Putamen (tissue), 1 donor: ENCODE results near the gene CDC5L.
"Not testable (repeated sequence)": the region's sequence is repeated elsewhere in the genome, so short reads cannot be mapped to it uniquely, and the experiment has no call there.

Source experiments
- DNase-seq: peaks from one replicate; pipeline ENCODE4 v3.0.0-alpha.2; 2016; ENCODE audit warnings: low spot score

CDC5L gene

DNA sequence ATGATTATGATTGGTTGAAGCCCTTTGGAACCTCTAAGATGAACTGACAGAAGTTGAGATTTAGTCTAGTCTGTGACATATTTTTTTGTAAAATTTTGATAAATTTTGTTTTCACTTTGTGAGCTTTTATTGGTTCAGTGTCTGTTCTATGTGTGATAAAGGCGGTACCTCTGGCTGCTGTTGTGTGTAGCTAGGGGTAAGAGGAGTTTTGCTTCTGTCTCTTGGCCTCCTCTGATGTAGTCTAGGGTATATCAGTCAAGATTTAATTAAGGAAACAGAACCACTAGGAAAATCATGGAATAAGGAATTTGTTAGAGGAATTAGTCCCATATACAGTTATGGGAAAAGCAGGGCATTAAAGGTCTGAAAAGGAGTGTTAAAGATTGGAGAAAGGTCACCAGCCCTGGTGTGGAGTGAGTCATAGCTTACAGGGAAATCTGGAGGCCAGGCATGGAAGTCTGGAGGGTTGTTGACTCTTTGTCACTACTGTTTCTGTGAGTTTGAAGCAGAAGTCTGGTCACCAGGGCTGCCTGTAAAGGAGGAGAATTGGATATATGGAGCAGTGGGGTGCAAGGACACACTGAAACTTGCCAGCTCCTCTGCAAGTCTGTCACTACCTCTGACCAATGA lies 28.5 kb downstream of the CDC5L start:
- no peak for DNase-seq

DNA sequence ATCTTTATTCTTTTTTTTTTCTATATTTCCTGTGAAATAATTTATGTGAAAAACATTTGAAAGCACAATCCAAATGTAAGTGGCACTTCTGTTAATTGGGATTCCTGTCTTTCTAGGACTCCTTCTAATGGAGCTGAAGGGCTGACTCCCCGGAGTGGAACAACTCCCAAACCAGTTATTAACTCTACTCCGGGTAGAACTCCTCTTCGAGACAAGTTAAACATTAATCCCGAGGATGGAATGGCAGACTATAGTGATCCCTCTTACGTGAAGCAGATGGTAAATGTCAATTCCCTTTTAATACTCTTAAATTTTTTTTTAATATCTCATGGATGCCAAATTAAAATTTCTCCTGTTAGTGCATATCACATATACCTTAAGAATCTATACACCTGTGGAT lies 35.0 kb downstream of the CDC5L start:
- DNase-seq = no peak

DNA sequence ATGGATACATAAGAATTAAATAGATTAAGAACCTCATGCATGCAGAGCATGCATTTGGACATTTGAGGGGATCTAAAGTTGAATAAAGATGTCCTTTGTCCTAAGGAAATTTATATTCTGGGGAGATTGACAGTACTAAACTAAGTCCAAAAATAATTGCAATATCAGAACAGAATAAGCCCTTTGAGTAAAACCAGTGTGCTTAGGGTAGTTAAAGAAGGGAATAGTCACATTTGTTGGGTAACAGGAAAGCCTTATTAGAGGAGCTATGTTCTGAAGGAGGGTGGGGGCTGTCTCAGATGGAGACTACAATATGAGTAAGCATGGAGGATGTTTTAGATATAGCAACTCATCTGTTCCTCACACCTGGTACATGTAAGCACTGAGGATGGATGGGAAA lies 35.8 kb downstream of the CDC5L start:
- DNase-seq = no peak

DNA sequence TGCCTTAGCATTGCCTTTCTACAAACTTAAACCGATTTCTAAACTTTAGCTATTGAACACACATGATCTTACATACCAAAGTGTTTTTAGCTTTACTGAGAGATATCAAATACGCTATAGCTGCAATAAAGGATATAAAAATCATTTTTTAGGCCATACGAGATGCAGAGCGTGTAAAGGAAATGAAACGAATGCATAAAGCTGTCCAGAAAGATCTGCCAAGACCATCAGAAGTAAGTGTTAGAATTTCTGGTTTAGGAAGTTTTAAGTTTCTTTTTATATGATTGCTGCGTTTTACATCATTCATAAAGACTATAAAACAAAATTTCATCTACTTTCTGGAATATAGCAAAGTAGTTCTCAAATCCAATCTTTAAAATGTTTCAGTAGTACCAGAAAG lies 38.4 kb downstream of the CDC5L start:
- DNase-seq = no peak

DNA sequence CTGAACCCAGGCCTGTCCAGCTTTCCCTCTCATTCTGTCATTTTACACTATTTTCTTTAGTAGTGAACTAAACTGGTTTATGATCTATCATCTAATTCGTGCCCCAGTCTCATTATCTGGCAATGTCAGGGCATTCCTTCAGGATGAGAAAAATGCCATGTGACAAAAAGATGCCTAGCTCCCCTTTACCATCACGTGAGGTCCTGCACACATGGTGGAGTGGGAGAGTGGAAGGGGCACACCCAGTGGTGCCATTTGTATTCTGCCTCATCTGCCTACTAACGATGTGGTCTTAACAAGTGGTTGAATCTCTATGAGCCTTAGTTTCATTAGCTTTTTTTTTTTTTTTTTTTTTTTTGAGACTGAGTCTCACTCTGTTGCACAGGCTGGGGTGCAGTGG lies 41.2 kb downstream of the CDC5L start:
- DNase-seq = no peak

DNA sequence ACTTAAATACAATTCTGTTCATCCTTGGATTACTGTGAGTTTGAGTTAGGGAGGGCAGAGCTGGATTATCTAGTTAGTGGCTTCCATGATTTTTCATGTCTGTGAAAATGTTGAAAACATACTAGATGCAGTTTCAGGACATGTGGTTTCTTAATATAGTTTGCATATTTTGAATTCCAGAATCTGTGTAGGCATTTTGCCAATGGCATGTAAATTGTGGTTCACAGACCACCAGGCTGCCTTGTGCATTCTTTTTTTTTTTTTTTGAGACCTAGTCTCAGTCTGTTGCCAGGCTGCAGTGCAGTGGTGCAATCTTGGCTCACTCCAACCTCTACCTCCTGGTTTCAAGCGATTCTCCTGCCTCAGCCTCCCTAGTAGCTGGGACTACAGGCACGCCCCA lies 42.8 kb downstream of the CDC5L start:
- no peak for DNase-seq

DNA sequence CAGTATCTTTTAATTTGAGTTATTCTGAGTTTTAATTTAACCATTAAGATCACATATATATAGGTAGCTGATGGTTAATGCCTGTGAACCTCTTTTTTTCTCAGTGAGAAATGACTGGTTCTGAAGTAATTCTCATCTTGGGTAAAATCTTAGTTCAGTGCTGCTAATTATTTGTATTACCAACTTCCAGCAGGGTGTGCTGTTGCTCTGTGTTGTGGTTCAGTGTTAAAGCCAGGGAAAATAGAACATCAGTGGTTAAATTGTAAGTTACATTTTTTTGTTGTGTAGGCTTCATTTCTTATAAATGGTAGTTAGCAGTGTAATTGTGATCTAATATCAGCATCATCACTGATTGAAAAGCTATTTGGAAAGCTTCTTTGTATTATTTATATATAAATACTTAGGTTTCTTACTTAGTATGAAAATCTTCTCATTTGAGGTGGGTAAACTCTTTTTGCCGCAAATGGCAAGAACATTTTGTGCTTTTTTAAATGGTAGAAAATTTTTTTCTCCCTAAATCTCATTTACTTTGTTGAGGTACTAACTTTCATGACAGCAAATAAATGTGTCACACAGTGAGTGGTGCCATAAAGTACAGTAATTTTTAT lies 43.7 kb downstream of the CDC5L start:
- peak; percentile 38 for DNase-seq

DNA sequence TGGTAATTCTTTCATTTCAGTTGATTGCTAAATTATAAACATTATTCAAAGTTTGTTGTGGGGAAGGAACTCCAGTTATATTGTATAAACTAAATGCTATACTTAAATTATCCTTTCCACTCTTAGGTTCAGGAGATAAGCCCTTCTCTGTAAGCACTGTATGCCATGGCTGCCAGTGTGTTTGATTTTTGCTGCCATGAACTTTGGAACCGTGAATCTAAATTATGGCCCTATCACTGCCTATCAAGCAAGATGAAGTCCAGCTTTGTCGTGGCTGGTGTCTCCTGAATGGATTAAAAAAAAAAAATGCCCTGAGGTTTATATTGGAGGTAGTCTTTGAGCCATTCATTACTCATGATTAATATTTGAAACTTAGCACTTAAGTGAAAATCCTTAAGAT lies 44.7 kb downstream of the CDC5L start:
- no peak for DNase-seq

DNA sequence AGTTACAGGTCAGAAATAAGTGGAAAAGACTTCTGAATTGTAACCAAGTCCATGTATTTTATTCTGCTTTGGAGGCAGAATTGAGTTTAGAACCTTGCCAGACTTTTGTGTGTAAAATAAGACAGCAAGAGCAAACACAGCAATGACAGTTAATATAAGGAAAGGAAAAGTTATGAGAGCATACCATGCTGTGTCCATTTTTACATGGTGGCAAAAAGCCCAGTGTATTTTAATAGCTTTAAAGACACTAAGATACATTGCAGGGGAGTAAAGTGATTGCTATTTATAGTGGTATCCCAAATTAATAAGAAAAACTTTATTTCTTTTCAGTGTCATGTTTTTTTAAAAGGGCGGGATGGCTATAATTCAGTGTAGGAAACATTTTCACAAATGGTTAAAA lies 45.2 kb downstream of the CDC5L start:
- no peak for DNase-seq

DNA sequence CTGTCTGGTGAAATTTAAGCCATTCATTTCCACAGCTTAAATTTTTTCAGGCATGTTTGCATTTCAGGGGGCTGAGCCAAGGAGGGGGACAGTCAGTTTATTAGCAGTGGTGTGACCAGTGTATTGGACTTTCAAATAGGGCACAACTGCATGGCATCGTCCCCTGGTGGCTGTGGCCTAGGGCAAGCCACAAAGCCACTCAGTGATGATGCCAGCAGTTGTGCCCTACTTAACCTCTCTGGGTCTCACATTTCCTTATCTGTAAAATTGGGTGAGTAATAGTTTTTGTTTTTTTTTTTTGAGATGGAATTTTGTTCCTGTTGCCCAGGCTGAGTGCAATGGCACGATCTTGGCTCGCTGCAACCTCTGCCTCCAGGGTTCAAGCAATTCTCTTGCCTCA lies 48.0 kb downstream of the CDC5L start:
- no peak for DNase-seq

DNA sequence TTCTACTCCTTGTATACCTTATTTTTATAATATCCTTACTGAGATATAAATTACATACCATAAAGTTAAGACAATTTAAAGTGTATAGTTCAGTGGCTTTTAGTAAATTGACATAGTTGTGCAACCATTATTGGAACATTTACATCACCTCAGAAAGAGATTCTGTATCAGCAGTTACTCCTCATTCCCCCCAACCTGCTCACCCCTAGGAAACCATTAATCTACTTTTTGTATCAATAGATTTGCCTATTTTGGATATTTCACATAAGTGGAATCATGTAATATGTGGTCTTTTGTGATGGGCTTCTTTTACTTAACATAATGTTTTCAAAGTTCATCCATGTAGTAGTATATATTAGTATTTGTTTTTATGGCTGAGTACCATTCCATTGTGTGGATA lies 51.3 kb downstream of the CDC5L start:
- DNase-seq = no peak

DNA sequence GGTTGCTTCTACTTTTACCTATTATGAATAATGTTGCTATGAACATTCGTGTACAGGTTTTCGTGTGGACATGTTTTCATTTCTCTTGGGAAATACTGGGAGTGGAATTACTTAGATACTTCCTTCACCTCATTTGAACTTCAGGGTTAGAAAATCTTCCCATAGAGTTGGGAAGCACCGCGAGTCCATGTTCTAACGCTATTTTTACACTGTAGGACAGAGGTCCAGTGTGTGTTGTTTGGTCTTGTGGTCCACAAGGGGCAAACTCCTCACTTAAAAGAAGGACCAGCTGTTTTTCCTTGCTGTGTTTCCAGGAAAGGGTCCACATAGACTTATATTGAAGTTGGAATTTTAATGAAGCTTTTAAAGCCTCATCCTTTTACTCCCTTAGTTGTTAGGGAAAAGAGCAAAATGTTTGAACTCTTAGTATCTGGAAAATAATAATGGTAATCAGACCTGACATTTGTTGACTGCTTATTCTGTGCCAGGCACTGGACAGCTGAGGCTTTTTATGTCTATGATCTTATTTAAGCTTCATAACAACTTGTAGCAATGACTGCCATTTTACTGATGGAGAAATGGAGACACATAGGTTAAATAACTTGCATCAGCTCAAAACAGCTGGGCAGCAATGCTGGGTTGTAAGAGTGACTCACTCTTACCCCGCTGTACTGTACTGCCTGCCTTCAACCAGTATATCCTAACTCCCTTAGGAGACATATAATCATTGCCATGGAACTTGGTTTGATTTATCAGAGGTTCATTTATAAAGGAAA lies 52.0 kb downstream of the CDC5L start:
- DNase-seq = no peak

DNA sequence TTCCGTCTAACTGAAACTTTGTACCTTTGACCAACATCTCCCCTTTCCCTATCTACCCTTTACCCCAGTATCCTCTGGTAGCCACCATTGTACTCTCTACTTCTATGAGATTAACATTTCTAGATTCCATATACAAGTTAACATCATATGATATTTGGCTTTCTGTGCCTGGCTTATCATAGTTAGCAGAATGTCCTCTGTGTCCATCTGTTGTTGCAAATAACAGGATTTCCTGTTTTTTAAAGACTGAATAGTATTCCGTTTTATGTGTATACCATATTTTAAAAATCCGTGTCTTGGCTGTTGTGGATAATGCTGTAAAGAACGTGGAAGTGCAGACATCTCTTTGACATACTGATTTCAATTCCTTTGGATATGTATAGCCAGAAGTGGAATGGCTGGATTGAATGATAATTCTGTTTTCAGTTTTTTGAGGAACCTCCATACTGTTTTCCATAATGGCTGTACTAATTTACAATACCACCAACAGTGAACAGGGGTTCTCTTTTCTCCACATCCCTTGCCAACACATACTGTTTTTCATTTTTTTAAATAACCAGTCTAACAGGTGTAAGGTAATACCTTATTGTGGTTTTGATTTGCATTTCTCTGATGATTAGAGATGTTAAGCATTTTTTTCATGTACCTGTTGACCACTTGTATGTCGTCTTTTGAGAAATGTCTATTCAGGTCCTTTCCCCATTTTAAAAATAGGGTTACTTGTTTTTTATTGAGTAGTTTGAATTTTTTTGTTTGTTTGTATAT lies 53.8 kb downstream of the CDC5L start:
- no peak for DNase-seq

DNA sequence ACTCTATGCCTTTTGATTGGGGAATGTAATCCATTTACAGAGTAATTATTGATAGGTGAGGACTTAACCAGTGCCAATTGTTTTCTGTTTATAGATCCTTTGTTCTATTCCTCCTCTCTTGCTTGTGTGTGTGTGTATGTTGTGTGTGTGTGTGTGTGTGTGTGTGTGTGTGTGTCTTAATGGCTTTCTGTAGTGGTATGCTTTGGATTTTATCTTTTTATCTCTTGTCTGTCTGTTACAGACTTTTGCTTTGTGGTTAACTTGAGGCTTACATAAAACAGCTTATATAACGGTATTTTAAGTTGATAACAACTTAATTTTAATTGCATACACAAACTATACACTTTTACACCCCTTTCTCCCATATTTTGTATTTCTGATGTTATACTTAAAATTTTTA lies 54.7 kb downstream of the CDC5L start:
- DNase-seq = no peak

DNA sequence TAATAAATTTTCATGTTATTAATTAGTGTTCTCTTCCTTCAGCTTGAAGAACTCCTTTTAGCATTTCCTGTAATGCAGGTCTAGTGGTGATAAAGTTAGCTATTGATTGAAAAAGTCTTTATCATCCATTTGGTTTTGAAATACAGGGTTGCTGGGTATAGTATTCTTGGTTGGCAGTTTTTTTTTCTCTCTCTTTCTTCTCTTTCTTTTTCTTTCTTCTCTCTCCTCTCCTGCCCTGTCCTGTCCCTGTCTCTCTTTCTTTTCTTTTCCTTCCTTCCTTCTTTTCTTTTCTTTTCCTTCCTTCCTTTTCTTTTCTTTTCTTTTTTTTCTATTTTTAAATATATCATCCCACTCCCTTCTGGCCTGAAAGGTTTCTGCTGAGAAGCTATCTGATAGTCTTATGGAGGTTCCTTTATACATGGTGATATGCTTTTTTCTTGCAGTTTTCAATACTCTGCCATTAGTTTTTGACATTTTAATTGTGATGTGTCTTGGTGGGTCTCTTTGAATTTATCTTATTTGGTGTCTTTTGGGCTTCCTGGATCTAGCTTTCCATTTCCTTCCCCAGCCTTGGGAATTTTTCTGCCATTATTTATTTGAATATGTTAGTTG lies 55.4 kb downstream of the CDC5L start:
- DNase-seq = no peak

DNA sequence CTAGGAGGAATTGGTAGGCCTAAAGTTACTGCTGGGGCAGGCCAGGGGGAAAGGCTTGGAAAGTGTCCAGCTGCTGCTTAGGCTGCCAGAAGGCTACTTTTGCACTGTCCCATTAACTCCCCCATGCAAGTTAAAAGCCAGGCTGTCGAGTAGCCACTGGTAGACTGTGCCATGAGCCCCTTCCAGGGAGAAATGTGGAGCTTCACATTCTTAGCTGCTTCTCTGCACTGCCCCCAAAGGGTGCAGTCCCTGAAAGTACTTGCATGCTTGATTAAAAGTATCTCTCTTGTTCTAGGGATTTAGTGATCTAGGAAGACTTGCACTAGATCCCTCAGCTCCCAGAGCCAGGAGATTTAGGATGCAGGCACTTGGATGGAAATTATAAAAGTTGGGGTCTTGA lies 57.3 kb downstream of the CDC5L start:
- DNase-seq = no peak

DNA sequence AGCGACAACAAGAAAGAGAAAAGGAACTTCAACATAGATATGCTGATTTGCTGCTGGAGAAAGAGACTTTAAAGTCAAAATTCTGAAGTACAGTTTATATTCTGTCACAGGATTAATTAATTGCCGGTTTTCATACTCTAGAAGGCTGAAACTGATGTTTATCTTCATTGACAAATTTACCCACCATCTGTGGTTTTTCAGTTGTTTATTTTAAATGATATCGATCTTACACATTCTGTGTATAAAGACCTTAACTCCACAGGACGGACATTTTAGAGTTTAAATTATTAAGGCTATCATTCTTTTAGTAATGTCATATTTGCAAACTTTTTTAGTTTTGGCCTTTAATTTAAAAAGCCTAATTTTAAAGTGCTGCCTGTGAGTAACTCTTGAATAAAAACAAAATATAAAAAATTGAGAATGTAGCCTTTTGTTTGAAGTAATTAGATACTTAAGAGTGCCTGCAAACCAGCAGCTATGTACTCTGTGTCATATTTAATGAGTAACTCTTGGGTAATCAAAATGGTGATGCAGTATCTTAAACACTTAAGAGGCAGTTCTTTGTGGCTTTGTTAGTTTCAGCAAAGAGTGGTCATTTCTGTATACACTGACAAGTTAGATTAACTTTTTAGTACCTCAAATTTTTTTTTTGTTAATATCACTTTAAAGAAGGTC lies 59.3 kb downstream of the CDC5L start:
- no peak for DNase-seq

DNA sequence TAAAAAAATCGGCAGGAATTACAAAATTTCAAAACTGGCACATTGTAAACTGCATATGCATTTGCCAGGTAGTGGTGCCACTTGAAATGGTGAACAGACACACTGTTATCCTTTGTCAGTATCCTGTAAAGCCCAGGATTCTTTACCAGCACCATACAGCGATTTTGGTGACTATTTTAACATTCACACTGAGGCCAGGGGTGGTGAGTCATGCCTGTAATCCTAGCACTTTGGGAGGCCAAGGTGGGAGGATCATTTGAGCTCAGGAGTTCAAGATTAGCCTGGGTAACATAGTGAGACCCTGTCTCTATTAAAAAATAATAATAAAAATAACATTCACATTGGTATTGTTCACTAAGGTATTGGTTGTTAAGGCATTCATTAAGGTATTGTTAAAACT lies 61.7 kb downstream of the CDC5L start:
- not testable (repeated sequence) for DNase-seq

DNA sequence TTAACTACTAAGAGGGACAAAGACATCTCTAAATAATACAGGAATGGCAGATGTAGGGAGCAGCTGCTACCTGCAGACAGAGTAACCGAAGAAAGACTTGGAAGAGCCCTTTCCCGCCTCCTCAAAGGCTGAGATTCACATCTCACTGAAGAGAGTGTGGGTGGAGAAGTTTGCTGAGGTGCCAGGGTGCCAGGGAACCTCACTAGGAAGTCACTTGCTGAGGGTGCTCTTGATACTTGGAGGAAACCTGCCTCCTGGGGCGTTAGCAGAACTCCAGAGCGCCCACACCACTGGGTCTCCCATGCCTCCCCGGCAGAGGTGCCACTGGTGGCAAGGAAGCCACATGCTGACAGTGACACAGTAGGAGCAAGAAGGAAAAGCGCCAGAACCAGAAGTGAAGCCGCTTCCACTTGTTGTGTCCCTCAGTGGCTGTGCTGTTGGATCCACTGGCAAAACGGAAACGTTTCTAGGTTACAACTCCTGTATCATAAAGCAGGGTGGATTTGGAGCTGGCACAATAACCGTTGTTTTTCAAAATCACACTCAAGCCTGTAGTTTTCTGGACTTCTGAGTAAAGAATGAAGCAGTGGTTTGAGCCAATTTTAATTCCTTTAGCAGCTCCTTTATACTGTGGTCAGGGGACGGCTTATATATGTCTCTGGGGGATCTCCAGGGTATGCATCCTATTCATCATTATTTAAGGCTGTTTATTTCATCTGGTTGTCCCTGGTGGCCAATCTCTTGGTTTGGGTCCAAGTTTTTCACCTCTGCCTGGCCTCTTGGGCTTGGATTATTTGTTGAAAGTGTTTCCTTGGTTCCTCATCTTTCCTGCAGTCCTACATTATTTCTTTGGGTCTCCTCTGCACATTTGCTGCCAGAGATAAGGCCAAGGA lies 64.5 kb downstream of the CDC5L start:
- DNase-seq = peak; percentile 24

DNA sequence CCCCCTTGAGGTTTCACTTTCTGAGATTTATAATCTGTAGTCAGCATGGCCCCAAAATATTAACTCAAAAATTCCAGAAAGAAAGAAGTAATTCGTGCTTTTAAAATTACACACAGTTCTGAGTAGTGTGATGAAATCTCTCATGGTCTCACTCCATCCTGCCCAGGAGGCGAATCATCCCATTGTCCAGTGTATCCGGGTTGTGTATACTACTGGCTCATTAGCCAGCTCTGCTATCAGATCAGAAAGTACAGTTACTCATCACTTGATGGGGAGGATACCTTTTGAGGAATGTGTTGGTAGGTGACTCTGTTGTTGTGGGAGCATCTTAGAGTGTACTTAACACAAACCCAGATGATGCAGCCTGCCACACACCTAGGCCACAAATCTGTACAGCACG lies 65.2 kb downstream of the CDC5L start:
- no peak for DNase-seq

DNA sequence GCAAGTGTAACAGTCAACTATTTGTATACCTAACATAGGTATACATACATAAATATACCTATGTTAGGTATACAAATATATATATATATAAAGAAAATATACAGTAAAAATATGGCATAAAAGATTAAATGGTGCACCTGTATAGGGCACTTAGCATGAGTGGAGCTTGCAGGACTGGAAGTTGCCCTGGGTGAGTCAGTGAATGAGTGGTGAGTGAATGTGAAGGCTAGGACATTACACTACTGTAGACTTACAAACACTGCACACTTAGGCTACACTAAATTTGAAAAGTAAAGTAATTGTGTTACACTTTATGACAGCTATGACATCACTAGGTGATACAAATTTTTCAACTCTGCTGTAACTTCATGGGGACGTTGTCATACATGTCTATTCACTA lies 65.6 kb downstream of the CDC5L start:
- no peak for DNase-seq
